Fibroblast of lung (primary cell): Measurements from ENCODE around the gene ZBTB7C.

Source experiments
- EZH2 ChIP-seq: IDR thresholded peaks from 2 replicates; pipeline ENCODE4 v1.5.1; 2012; ENCODE audit warnings: low read length, control low read depth, mild to moderate bottlenecking; ENCODE audit errors: missing control alignments
- TF ChIP-seq, protein P1 (sequence below), 2 donors: IDR thresholded peaks in 1 of 2; conservative IDR thresholded peaks in 1 of 2; 1 replicate in 1 of 2; 2 replicates in 1 of 2; pipeline ENCODE4 v1.5.1; 2011 to 2012; ENCODE audit warnings: low read length in 2 of 2, control low read depth in 1 of 2, inconsistent platforms in 1 of 2, low read depth in 1 of 2, mild to moderate bottlenecking in 1 of 2

DNA sequence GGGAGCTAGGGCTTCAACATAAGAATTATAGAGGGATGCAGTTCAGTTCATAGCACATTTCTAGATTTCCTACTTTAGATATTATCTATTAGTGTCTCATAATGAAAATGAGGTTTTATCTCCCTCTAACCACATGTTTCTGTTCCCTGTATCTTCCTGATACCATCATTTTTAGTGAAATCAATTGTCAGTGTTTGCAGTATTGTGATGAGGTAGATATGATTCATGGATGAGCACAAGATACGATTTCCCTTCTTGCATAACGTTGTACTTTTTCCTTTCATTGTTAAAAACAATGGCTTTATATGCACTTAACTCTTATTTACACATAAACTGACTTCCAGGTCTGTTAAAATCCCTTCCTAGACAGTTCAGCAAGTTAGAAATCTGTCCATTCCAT lies 211.4 kb downstream of the ZBTB7C start:
- TF ChIP-seq EZH2 = no peak
- TF ChIP-seq, protein P1, sequence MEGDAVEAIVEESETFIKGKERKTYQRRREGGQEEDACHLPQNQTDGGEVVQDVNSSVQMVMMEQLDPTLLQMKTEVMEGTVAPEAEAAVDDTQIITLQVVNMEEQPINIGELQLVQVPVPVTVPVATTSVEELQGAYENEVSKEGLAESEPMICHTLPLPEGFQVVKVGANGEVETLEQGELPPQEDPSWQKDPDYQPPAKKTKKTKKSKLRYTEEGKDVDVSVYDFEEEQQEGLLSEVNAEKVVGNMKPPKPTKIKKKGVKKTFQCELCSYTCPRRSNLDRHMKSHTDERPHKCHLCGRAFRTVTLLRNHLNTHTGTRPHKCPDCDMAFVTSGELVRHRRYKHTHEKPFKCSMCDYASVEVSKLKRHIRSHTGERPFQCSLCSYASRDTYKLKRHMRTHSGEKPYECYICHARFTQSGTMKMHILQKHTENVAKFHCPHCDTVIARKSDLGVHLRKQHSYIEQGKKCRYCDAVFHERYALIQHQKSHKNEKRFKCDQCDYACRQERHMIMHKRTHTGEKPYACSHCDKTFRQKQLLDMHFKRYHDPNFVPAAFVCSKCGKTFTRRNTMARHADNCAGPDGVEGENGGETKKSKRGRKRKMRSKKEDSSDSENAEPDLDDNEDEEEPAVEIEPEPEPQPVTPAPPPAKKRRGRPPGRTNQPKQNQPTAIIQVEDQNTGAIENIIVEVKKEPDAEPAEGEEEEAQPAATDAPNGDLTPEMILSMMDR (conservative IDR thresholded peaks at IDR 0.05 in 1 of 2, IDR thresholded peaks at IDR 0.05 in 1 of 2; ENCODE audit: low read depth in 1 of 2, low read length in 2 of 2) = no peak
